ENCODE measurements around the gene DDX10.

DDX10 gene

GRCh38 chr11:108802492-108802891, 137.6 kb downstream of the DDX10 start:
- Histone ChIP-seq H2AFZ (ENCODE audit: low read depth) (no peak overlapping the region), H3K4me2 (no peak overlapping the region), H3K4me3 (IDR thresholded peaks at IDR 0.05; ENCODE audit: insufficient read depth, low read depth, low read length) (no peak overlapping the region), H3K4me1 (ENCODE audit: low read depth, poor library complexity, severe bottlenecking) (no peaks in the 10 kb centered on the region), H3K27me3 (ENCODE audit: insufficient read depth, low read depth) (no peaks in the 10 kb centered on the region), H4K20me1 (ENCODE audit: insufficient read depth) (no peaks in the 10 kb centered on the region), H3K36me3 (ENCODE audit: insufficient read depth) (no peaks in the 10 kb centered on the region), H3K79me2 (ENCODE audit: insufficient read depth, low read depth) (no peaks in the 10 kb centered on the region), H3K27ac (no peak overlapping the region), H3K9ac (no peak overlapping the region)
- TF ChIP-seq CTCF (conservative IDR thresholded peaks at IDR 0.05; ENCODE audit: low read depth, low read length) = no peak

- Histone ChIP-seq H3K4me2 (no peak overlapping the region), H2AFZ (ENCODE audit: low read depth) (no peak overlapping the region), H3K27ac (no peak overlapping the region), H3K9ac (no peak overlapping the region), H3K79me2 (ENCODE audit: insufficient read depth, low read depth) (no peaks in the 10 kb centered on the region), H3K4me3 (IDR thresholded peaks at IDR 0.05; ENCODE audit: insufficient read depth, low read depth, low read length) (no peak overlapping the region), H3K27me3 (ENCODE audit: insufficient read depth, low read depth) (no peaks in the 10 kb centered on the region), H3K36me3 (ENCODE audit: insufficient read depth) (no peaks in the 10 kb centered on the region), H3K4me1 (ENCODE audit: low read depth, poor library complexity, severe bottlenecking) (no peaks in the 10 kb centered on the region), H4K20me1 (ENCODE audit: insufficient read depth) (no peaks in the 10 kb centered on the region)
- TF ChIP-seq CTCF (conservative IDR thresholded peaks at IDR 0.05; ENCODE audit: low read depth, low read length) = no peak
Measured at GRCh38 chr11:108803776-108804175, 138.9 kb downstream of the DDX10 start.

GRCh38 chr11:108804511-108804910, 139.6 kb downstream of the DDX10 start:
- no peak for TF ChIP-seq CTCF (conservative IDR thresholded peaks at IDR 0.05; ENCODE audit: low read depth, low read length)
- H3K4me3 ChIP-seq (IDR thresholded peaks at IDR 0.05; ENCODE audit: insufficient read depth, low read depth, low read length) = no peak overlapping the region
- H4K20me1 ChIP-seq (ENCODE audit: insufficient read depth) = no peaks in the 10 kb centered on the region
- no peak overlapping the region for H3K9ac ChIP-seq
- no peaks in the 10 kb centered on the region for H3K4me1 ChIP-seq (ENCODE audit: low read depth, poor library complexity, severe bottlenecking)
- H3K36me3 ChIP-seq (ENCODE audit: insufficient read depth) = no peaks in the 10 kb centered on the region
- H2AFZ ChIP-seq (ENCODE audit: low read depth) = no peak overlapping the region
- H3K27ac ChIP-seq = no peak overlapping the region
- H3K4me2 ChIP-seq = no peak overlapping the region
- H3K79me2 ChIP-seq (ENCODE audit: insufficient read depth, low read depth) = no peaks in the 10 kb centered on the region
- H3K27me3 ChIP-seq (ENCODE audit: insufficient read depth, low read depth) = no peaks in the 10 kb centered on the region

GRCh38 chr11:108805030-108805429, 140.2 kb downstream of the DDX10 start:
- no peak for TF ChIP-seq CTCF (conservative IDR thresholded peaks at IDR 0.05; ENCODE audit: low read depth, low read length)
- no peak overlapping the region for H3K9ac ChIP-seq
- no peaks in the 10 kb centered on the region for H3K79me2 ChIP-seq (ENCODE audit: insufficient read depth, low read depth)
- H3K4me3 ChIP-seq (IDR thresholded peaks at IDR 0.05; ENCODE audit: insufficient read depth, low read depth, low read length) = no peak overlapping the region
- H2AFZ ChIP-seq (ENCODE audit: low read depth) = no peak overlapping the region
- no peaks in the 10 kb centered on the region for H3K36me3 ChIP-seq (ENCODE audit: insufficient read depth)
- no peaks in the 10 kb centered on the region for H4K20me1 ChIP-seq (ENCODE audit: insufficient read depth)
- H3K27me3 ChIP-seq (ENCODE audit: insufficient read depth, low read depth) = no peaks in the 10 kb centered on the region
- no peak overlapping the region for H3K4me2 ChIP-seq
- no peak overlapping the region for H3K27ac ChIP-seq
- no peaks in the 10 kb centered on the region for H3K4me1 ChIP-seq (ENCODE audit: low read depth, poor library complexity, severe bottlenecking)
